ENCODE measurements around the gene ZYX. TPM values are rescaled to one million over a fixed set of nuclear protein-coding genes. Genes with fewer than 3 reads are reported as not detected.

ZYX gene, protein sequence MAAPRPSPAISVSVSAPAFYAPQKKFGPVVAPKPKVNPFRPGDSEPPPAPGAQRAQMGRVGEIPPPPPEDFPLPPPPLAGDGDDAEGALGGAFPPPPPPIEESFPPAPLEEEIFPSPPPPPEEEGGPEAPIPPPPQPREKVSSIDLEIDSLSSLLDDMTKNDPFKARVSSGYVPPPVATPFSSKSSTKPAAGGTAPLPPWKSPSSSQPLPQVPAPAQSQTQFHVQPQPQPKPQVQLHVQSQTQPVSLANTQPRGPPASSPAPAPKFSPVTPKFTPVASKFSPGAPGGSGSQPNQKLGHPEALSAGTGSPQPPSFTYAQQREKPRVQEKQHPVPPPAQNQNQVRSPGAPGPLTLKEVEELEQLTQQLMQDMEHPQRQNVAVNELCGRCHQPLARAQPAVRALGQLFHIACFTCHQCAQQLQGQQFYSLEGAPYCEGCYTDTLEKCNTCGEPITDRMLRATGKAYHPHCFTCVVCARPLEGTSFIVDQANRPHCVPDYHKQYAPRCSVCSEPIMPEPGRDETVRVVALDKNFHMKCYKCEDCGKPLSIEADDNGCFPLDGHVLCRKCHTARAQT
- 13.6 and 13.7 TPM in 2 replicates for total RNA-seq

DNA sequence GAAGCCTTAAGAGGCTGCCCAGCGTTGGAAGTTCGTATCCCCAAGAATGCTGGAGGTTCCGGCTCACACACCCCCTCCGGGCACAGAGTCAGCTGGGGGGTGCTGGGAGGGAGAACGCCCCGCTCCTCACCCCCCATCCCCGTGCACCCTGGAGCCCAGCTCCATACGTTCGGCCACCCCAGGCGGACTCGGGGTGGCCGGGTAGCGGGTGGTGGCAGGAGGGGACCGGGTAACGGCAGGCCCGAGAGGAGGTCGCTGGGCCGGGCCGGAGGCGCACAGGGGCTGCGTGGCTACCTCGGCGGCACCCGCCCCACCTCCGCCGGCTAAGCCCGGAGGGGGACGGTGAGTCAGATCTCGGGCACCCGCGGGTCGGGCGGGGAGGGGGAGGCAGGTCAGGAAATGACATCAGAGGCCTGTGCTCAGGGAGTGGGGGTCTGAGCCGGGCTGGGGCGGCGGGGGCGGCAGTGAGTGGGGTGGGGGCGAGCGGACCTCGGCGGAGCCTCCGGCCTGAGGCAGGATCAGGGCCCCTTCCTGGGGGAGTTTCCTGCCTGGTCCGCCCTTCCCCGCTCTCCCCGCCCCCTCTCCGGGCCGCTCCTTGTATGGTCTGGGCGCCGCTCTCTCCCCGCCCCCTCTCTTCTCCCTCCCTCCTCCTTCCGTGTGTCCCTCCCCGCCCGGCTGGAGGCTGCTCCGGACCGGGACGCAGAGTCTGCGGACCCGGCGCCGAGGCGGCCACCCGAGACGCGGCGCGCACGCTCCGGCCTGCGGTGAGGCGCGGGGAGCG, at the start of gene ZYX:
TSS of gene ZYX (plus strand) at position 700 of the 781 bp plus-strand sequence. CDS start 227 bp downstream, outside the sequence.

GRCh38 chr7:143362131-143363015, 18.8 kb upstream of the ZYX start, which contains the start of gene FAM131B:
Gene FAM131B, minus strand, starts transcription at chr7:143362713. Its CDS starts 110 bp downstream, at chr7:143362603.

GRCh38 chr7:143408686-143409561, 27.8 kb downstream of the ZYX start, which contains the start of gene EPHA1:
Gene EPHA1, minus strand, starts transcription at chr7:143408856. Its CDS starts 51 bp downstream, at chr7:143408805.

Other genes starting within 250 kb of the ZYX start
- not detected in 2 replicates for gene PIP, start 249.3 kb upstream of the ZYX start, total RNA-seq
- gene TAS2R39, start 197.9 kb upstream of the ZYX start, total RNA-seq = not detected in 2 replicates
- not detected in 2 replicates for gene TAS2R40, start 159.3 kb upstream of the ZYX start, total RNA-seq
- 73.4 and 76.3 TPM in 2 replicates for gene GSTK1, start 117.9 kb upstream of the ZYX start, total RNA-seq
- gene TMEM139, start 96.4 kb upstream of the ZYX start, total RNA-seq = 0.09 TPM in 1 of 2 replicates, not detected in the other
- 7.3 and 9.3 TPM in 2 replicates for gene CASP2, start 93.0 kb upstream of the ZYX start, total RNA-seq
- gene CLCN1, start 65.2 kb upstream of the ZYX start, total RNA-seq = 0.09 TPM in 1 of 2 replicates, not detected in the other
- 4.6 and 8.2 TPM in 2 replicates for gene FAM131B, start 18.6 kb upstream of the ZYX start, total RNA-seq
- 0.09 and 0.16 TPM in 2 replicates for gene EPHA1, start 27.5 kb downstream of the ZYX start, total RNA-seq
- 0.17 TPM in 1 of 2 replicates, not detected in the other for gene TAS2R60, start 62.1 kb downstream of the ZYX start, total RNA-seq
- not detected in 2 replicates for gene TAS2R41, start 96.5 kb downstream of the ZYX start, total RNA-seq
- 0.09 TPM in 1 of 2 replicates, not detected in the other for gene CTAGE15, start 190.5 kb downstream of the ZYX start, total RNA-seq
- 0.63 and 0.94 TPM in 2 replicates for gene TCAF2, start 239.6 kb downstream of the ZYX start, total RNA-seq